Epidermal melanocyte (primary cell): ENCODE data around the gene PSMD12.
"Not testable (repeated sequence)": the region's sequence is repeated elsewhere in the genome, so short reads cannot be mapped to it uniquely, and the experiment has no call there.

ENCODE experiments used
- DNase-seq: peaks from one replicate; pipeline ENCODE4 v3.0.0; 2011; ENCODE audit warnings: low spot score; ENCODE audit not compliant: insufficient read length

PSMD12 gene

GRCh38 chr17:67359960-67360791 is 6.2 kb downstream of the PSMD12 start:
- no peak for DNase-seq

GRCh38 chr17:67358612-67359011 is 7.8 kb downstream of the PSMD12 start:
- DNase-seq: no peak

GRCh38 chr17:67353929-67354574 is 12.3 kb downstream of the PSMD12 start:
- no peak for DNase-seq

- no peak for DNase-seq
Observed at GRCh38 chr17:67353161-67353560, 13.2 kb downstream of the PSMD12 start.

- no peak for DNase-seq
Observed at GRCh38 chr17:67349420-67349819, 17.0 kb downstream of the PSMD12 start.

- DNase-seq: no peak
Observed at GRCh38 chr17:67347826-67348225, 18.6 kb downstream of the PSMD12 start.

GRCh38 chr17:67343237-67343636 is 23.1 kb downstream of the PSMD12 start:
- no peak for DNase-seq

- DNase-seq: not testable (repeated sequence)
Observed at GRCh38 chr17:67338353-67338752, 28.0 kb downstream of the PSMD12 start.

GRCh38 chr17:67336859-67337258 is 29.5 kb downstream of the PSMD12 start:
- DNase-seq: no peak

GRCh38 chr17:67335245-67335835 is 31.0 kb downstream of the PSMD12 start:
- DNase-seq: no peak

GRCh38 chr17:67332162-67332508 is 34.2 kb downstream of the PSMD12 start:
- not testable (repeated sequence) for DNase-seq

GRCh38 chr17:67331381-67332161 is 34.8 kb downstream of the PSMD12 start:
- DNase-seq: not testable (repeated sequence)

- DNase-seq: no peak
Observed at GRCh38 chr17:67328026-67328425, 38.4 kb downstream of the PSMD12 start.

- DNase-seq: not testable (repeated sequence)
Observed at GRCh38 chr17:67326959-67327745, 39.2 kb downstream of the PSMD12 start.

GRCh38 chr17:67326440-67326839 is 39.9 kb downstream of the PSMD12 start:
- DNase-seq: no peak

GRCh38 chr17:67324330-67324729 is 42.0 kb downstream of the PSMD12 start:
- no peak for DNase-seq

GRCh38 chr17:67323445-67323844 is 42.9 kb downstream of the PSMD12 start:
- DNase-seq: no peak

GRCh38 chr17:67322042-67322787 is 44.2 kb downstream of the PSMD12 start:
- no peak for DNase-seq

- DNase-seq: not testable (repeated sequence)
Observed at GRCh38 chr17:67321486-67321885, 44.9 kb downstream of the PSMD12 start.

- no peak for DNase-seq
Observed at GRCh38 chr17:67316781-67317180, 49.6 kb downstream of the PSMD12 start.
